WTC11 (cell line): Measurements from ENCODE around the gene CHST11. TPM values are rescaled to one million over a fixed set of nuclear protein-coding genes. Genes with fewer than 3 reads are reported as not detected.

Source experiments
- ATAC-seq: fragments of 200-7000 bp; cut with Tn5 transposase; 2 replicates; pipeline ENCODE4 v1.10.0; 2021; ENCODE audit warnings: mild to moderate bottlenecking, moderate library complexity
- CTCF ChIA-PET: fragments of 300-600 bp; sonication (Branson Sonifier 250); formaldehyde crosslinking; loops from one replicate; lab custom pipeline; 2021; ENCODE audit warnings: antibody characterized with exemption; lab: Charles Lee
- POLR2A ChIA-PET: fragments of 350-600 bp; sonication (Branson Sonifier 250); formaldehyde crosslinking; loops from one replicate; lab custom pipeline; 2021; ENCODE audit warnings: antibody characterized with exemption; lab: Charles Lee
- DNase-seq: peaks from one replicate; pipeline ENCODE4 v3.0.0; 2021; ENCODE audit warnings: low spot score
- H3K27ac Mint-ChIP-seq: 2 replicates; pipeline ENCODE4 v1.8.0; 2021; ENCODE audit warnings: mixed read lengths
- H3K27me3 Mint-ChIP-seq: 2 replicates; pipeline ENCODE4 v1.8.0; 2021; ENCODE audit warnings: low read depth, mild to moderate bottlenecking, moderate library complexity, mixed read lengths
- H3K36me3 Mint-ChIP-seq: 2 replicates; pipeline ENCODE4 v1.8.0; 2021; ENCODE audit warnings: mixed read lengths
- H3K4me1 Mint-ChIP-seq: 2 replicates; pipeline ENCODE4 v1.8.0; 2022; ENCODE audit warnings: mixed read lengths
- H3K4me3 Mint-ChIP-seq: 2 replicates; pipeline ENCODE4 v1.8.0; 2021; ENCODE audit warnings: mild to moderate bottlenecking, moderate library complexity, mixed read lengths
- H3K9me3 Mint-ChIP-seq: 2 replicates; pipeline ENCODE4 v1.8.0; 2021; ENCODE audit warnings: mixed read lengths
- ARID4B ChIP-seq: sonication (generic); formaldehyde crosslinking; IDR thresholded peaks from 2 replicates; pipeline ENCODE4 v1.8.0; 2023; ENCODE audit warnings: missing genetic modification reagents, mild to moderate bottlenecking, borderline replicate concordance
- CREM ChIP-seq: sonication (generic); formaldehyde crosslinking; IDR thresholded peaks from 2 replicates; pipeline ENCODE4 v1.8.1; 2022; ENCODE audit warnings: mild to moderate bottlenecking, missing genetic modification reagents, moderate library complexity
- E2F1 ChIP-seq: sonication (generic); formaldehyde crosslinking; IDR thresholded peaks from 2 replicates; pipeline ENCODE4 v1.8.0; 2022; ENCODE audit warnings: mild to moderate bottlenecking, missing genetic modification reagents
- HMGA2 ChIP-seq: fragments of 250-450 bp; sonication (Bioruptor Pico); IDR thresholded peaks from 2 replicates; pipeline ENCODE4 v1.4.0; 2021; ENCODE audit warnings: mild to moderate bottlenecking, moderate library complexity
- MXD4 ChIP-seq: fragments of 250-450 bp; sonication (Bioruptor Pico); IDR thresholded peaks from 2 replicates; pipeline ENCODE4 v1.8.0; 2021; ENCODE audit warnings: mild to moderate bottlenecking, moderate library complexity, borderline replicate concordance
- MYBL2 ChIP-seq: sonication (generic); formaldehyde crosslinking; IDR thresholded peaks from 2 replicates; pipeline ENCODE4 v1.8.1; 2023; ENCODE audit warnings: mild to moderate bottlenecking, moderate library complexity, missing genetic modification reagents
- NFATC4 ChIP-seq: fragments of 250-450 bp; sonication (Bioruptor Pico); IDR thresholded peaks from 2 replicates; pipeline ENCODE4 v1.9.0; 2021; ENCODE audit warnings: mild to moderate bottlenecking
- PREB ChIP-seq: sonication (generic); formaldehyde crosslinking; IDR thresholded peaks from 2 replicates; pipeline ENCODE4 v1.8.1; 2022; ENCODE audit warnings: mild to moderate bottlenecking, missing genetic modification reagents, moderate library complexity, borderline replicate concordance
- RORB ChIP-seq: fragments of 250-450 bp; sonication (Bioruptor Pico); IDR thresholded peaks from 2 replicates; pipeline ENCODE4 v1.9.0; 2021; ENCODE audit warnings: mild to moderate bottlenecking
- ZNF232 ChIP-seq: sonication (generic); formaldehyde crosslinking; IDR thresholded peaks from 2 replicates; pipeline ENCODE4 v1.8.0; 2022; ENCODE audit warnings: mild to moderate bottlenecking, missing genetic modification reagents
- ZNF416 ChIP-seq: fragments of 250-450 bp; sonication (Bioruptor Pico); IDR thresholded peaks from 2 replicates; pipeline ENCODE4 v1.9.0; 2021; ENCODE audit warnings: mild to moderate bottlenecking, inconsistent platforms
- ZSCAN18 ChIP-seq: fragments of 250-450 bp; sonication (Bioruptor Pico); IDR thresholded peaks from 2 replicates; pipeline ENCODE4 v2.1.2; 2022; ENCODE audit warnings: mild to moderate bottlenecking, moderate library complexity
- total RNA-seq: library from RNA; stranded (reverse); gene quantifications from 3 replicates; pipeline ENCODE4 v1.2.3, GENCODE V29; 2021
- TF ChIP-seq, protein P1 (sequence below): fragments of 250-450 bp; sonication (Bioruptor Pico); IDR thresholded peaks from 2 replicates; pipeline ENCODE4 v1.9.0; 2021; ENCODE audit warnings: mild to moderate bottlenecking
- TF ChIP-seq, protein P2 (sequence below): sonication (generic); formaldehyde crosslinking; IDR thresholded peaks from 2 replicates; pipeline ENCODE4 v1.8.1; 2022; ENCODE audit warnings: mild to moderate bottlenecking, moderate library complexity, missing genetic modification reagents

CHST11 gene
- total RNA-seq, 1 experiment from 2014 or later, result 24.2 TPM

DNA sequence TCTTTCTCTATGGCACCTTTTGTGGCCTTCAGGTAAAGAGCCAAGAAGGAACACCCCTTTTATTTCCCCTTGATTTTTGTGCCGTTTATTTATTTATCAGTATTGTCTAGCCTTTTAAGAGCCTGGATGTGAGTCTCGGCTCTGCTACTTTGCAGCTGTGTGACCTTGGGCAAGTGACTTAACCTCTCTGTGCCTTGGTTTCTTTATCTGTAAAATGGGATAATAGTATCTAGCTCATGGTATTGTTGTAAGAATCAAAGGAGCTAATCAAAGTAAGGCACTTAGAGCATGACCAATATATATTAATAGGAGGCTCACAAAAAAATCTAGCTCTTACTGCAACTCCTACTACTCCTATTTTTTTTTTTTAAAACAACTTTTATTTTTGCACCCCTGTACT lies 179.7 kb downstream of the CHST11 start:
- ChIA-PET POLR2A (no interaction called here), CTCF (interaction anchor here (1.3 to 1.9 kb wide), 2 partner anchors 18 to 255 kb away, joined by 4 to 5 read pairs; no protein-coding TSS in a partner anchor)
- H3K4me1 Mint-ChIP-seq, result peaks cover 25% of the 10 kb centered on the region
- no peaks in the 10 kb centered on the region; the same call in 1 of the 2 replicates for H3K27me3 Mint-ChIP-seq
- no peak overlapping the region for H3K27ac Mint-ChIP-seq
- H3K36me3 Mint-ChIP-seq, result no peaks in the 10 kb centered on the region
- DNase-seq, result no peak
- H3K9me3 Mint-ChIP-seq, result peaks cover 9% of the 10 kb centered on the region
- TF ChIP-seq ZSCAN18, result no peak
- TF ChIP-seq E2F1 (CRISPR knock-in tag), result no peak
- TF ChIP-seq, all 79 proteins: peak for 0
- no peak overlapping the region for H3K4me3 Mint-ChIP-seq
- no peak for ATAC-seq

GRCh38 chr12:104637604-104638003 lies 180.9 kb downstream of the CHST11 start:
- Mint-ChIP-seq H3K9me3 (peaks cover 9% of the 10 kb centered on the region), H3K4me3 (no peak overlapping the region), H3K36me3 (no peaks in the 10 kb centered on the region), H3K27ac (no peak overlapping the region), H3K27me3 (no peaks in the 10 kb centered on the region; the same call in 1 of the 2 replicates), H3K4me1 (peaks cover 14% of the 10 kb centered on the region)
- TF ChIP-seq PREB (no peak), ZSCAN18 (no peak), RORB (CRISPR knock-in tag) (no peak), HMGA2 (no peak), CREM (CRISPR knock-in tag) (no peak), ZNF232 (CRISPR knock-in tag) (no peak), NFATC4 (no peak), MXD4 (no peak), ZNF416 (CRISPR knock-in tag) (no peak), ARID4B (CRISPR knock-in tag) (no peak), MYBL2 (CRISPR knock-in tag) (no peak)
- TF ChIP-seq, protein P1, sequence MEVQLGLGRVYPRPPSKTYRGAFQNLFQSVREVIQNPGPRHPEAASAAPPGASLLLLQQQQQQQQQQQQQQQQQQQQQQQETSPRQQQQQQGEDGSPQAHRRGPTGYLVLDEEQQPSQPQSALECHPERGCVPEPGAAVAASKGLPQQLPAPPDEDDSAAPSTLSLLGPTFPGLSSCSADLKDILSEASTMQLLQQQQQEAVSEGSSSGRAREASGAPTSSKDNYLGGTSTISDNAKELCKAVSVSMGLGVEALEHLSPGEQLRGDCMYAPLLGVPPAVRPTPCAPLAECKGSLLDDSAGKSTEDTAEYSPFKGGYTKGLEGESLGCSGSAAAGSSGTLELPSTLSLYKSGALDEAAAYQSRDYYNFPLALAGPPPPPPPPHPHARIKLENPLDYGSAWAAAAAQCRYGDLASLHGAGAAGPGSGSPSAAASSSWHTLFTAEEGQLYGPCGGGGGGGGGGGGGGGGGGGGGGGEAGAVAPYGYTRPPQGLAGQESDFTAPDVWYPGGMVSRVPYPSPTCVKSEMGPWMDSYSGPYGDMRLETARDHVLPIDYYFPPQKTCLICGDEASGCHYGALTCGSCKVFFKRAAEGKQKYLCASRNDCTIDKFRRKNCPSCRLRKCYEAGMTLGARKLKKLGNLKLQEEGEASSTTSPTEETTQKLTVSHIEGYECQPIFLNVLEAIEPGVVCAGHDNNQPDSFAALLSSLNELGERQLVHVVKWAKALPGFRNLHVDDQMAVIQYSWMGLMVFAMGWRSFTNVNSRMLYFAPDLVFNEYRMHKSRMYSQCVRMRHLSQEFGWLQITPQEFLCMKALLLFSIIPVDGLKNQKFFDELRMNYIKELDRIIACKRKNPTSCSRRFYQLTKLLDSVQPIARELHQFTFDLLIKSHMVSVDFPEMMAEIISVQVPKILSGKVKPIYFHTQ (CRISPR knock-in tag), result no peak
- TF ChIP-seq, protein P2, sequence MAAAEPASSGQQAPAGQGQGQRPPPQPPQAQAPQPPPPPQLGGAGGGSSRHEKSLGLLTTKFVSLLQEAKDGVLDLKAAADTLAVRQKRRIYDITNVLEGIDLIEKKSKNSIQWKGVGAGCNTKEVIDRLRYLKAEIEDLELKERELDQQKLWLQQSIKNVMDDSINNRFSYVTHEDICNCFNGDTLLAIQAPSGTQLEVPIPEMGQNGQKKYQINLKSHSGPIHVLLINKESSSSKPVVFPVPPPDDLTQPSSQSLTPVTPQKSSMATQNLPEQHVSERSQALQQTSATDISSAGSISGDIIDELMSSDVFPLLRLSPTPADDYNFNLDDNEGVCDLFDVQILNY (CRISPR knock-in tag), result no peak
- ChIA-PET POLR2A (interaction anchor here (0.5 kb wide), 1 partner anchor 369 kb away, joined by 10 read pairs; no protein-coding TSS in a partner anchor), CTCF (interaction anchor here (0.7 to 1.9 kb wide), 2 partner anchors 256 to 421 kb away, joined by 3 to 5 read pairs; no protein-coding TSS in a partner anchor)
- DNase-seq (no peak), ATAC-seq (no peak)
